Amniotic stem cell (primary cell): ENCODE results near the gene HIKESHI.
A peak's percentile ranks its signal among the peaks of the same experiment; 100 is the strongest.
"Not testable (repeated sequence)": the region's sequence is repeated elsewhere in the genome, so short reads cannot be mapped to it uniquely, and the experiment has no call there.

Experiments used
- DNase-seq: peaks from one replicate; lab custom pipeline; 2025; lab: John Stamatoyannopoulos, UW

HIKESHI gene, protein sequence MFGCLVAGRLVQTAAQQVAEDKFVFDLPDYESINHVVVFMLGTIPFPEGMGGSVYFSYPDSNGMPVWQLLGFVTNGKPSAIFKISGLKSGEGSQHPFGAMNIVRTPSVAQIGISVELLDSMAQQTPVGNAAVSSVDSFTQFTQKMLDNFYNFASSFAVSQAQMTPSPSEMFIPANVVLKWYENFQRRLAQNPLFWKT

DNA sequence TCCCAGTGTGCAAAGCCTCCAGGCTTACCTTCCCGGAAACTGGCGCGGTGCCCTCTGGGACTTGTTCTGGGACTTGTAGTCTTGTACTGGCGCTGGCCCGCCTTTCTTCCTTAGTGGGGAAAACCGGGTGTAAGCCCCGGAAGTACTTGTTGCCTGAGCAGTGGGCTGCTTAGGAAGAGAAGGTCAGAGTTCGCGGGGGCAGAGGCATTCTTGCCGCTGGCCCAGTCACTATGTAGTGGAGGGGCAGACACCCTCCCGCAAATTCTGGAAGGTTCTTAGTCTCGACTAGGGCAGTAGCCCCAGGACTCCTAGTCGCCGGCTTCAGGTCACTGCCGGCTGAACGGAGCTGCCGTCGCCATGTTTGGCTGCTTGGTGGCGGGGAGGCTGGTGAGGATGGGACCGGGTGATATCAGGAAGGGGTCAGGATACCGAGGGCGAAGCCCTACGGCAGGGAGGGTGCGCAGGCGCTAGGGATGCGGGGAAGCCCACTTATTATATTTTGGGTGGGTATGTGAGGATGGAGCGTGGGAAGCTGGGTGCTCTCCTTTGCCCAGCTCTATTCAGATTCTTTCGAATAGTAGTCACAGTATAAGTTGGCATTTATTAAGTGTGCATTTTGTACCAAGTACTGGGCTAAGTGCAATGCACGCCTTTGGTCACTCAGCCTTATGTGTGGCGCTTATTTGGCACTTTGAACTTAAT is at the start of gene HIKESHI:
Gene HIKESHI (plus strand): TSS at position 149 of the 702 bp plus-strand sequence. CDS start 209 bp downstream, at position 358.
- DNase-seq = peak; percentile 89

- DNase-seq = no peak
Measured at GRCh38 chr11:86255896-86256295, 46.1 kb upstream of the HIKESHI start.

GRCh38 chr11:86256608-86257007 is 45.4 kb upstream of the HIKESHI start:
- no peak for DNase-seq

- DNase-seq = no peak
Measured at GRCh38 chr11:86257446-86257845, 44.6 kb upstream of the HIKESHI start.

DNA sequence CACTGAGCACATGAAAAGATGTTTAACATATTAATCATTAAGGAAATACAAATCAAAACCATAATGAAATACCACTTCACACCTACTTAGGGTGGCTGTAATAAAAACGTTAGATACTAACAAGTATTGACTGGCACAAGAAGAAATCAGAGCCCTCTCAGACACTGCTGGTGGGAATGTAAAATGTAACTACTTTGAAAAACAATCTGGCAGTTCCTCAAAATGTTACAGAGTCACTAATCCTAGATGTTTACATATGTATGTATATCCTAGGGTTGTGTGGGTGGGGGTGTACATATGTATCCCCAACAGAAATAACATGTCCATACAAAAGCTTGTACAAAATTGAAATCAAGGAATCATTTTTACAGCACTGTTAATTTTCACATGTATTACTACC is 42.3 kb upstream of the HIKESHI start:
- no peak for DNase-seq

DNA sequence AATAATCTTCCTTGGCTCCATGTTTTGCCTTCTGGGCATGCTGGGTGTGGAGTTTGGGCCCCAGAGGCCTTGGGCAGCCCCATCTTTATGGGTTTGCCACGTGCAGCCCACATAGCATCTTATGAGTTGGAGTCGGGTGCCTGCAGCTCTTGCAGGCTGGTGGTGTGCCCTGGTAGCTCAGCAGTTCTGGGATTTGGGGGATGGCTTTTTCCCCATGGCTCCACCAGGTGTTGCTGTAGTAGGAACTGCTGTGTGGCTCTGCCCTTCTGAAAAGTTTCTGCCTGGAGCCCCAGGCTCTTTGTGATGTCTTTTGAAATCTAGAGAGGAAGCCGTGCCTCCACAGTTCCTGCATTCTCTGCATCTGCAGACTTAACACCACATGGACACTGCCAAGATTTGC is 40.7 kb upstream of the HIKESHI start:
- no peak for DNase-seq

DNA sequence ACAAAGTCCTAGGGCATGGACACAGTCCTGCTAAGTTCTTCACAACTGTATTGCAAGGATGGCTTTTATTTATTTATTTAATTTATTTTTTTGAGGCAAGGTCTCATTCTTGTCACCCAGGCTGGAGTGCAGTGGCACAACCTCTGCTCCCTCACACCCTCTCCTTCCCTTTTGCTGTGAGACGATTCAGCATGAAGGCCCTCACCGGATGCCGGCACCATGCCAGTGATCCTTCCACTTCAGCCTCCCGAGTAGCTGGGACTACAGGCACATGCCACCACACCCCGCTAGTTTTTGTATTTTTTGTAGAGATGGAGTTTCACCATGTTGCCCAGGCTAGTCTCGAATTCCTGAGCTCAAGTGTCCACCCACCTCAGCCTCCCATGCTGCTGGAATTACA is 39.7 kb upstream of the HIKESHI start:
- DNase-seq = no peak

GRCh38 chr11:86264649-86265048 is 37.4 kb upstream of the HIKESHI start:
- no peak for DNase-seq

DNA sequence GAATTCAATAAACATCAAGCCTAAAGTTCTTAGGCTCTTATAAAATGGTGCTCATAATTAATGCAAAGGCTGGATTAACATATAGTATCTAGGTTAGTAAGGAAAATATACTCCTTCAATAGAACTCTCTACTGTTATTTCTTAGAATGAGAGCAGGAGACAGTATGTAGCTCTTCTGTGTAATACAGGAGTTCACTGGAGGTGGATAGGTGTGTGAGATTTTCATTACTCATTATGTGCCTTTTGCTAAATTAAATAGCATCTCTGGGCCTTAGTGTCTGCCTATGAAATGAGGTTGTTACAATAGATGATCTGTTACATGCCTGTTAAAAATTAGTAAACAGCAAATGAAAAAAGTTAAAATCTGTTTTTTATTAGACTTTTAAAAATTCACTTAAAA is 36.8 kb upstream of the HIKESHI start:
- DNase-seq = no peak

DNA sequence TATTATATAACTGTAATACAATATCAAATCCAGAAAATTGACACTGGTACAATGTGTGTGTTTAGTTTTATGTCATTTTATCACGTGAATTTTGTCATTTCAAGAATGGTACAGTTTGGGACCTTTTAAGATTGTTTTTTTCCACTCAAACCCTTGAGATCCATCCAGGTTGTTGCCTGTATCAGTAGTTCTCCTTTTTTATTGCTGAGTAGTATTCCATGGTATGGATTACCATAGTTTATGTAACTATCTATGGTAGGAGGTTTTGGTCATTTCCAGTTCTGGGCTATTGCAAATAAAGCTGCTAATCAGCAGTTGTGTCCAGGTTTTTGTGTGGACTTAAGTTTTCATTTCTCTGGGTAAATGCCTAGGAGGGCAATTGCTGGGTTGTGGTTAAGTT is 32.4 kb upstream of the HIKESHI start:
- DNase-seq = no peak

- no peak for DNase-seq
Measured at GRCh38 chr11:86274503-86274902, 27.5 kb upstream of the HIKESHI start.

DNA sequence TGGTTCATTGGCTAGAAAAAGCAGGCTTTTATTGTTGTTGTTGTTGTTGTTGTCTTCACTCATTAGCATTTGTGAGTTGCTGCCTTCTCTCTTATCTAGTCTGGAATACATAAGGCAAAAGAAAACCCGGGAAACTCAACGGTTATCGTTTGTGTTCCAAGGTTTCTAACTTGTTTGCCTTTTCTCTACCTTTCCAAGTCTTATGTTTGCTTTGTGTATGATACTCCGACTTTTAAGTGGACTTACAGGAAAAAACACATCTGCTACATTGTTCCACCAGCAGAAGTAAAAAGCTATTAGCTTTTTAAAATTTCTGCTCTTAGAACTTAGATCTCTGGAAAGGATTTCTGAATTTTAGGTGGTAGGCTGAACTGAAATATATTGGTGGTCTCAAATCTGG is 27.0 kb upstream of the HIKESHI start:
- DNase-seq = no peak

- no peak for DNase-seq
Measured at GRCh38 chr11:86275493-86276370, 26.3 kb upstream of the HIKESHI start.

DNA sequence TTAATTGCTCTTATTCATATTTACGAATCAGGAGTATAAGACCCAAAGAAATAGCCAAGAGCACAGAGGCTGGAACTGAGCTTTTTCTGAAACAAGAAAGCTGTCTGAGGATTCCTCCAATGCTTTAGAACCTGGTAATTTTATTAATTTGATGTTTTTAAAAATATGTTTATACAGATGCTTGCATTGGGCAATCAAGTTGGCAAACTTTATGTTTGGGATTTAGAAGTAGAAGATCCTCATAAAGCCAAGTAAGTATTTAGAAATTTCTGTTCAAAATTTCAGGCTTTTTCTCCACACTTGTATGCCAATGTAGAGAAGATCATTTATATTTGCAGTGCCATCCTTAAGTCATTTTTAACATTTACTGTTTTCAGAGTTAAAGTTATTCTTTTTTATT is 24.3 kb upstream of the HIKESHI start:
- no peak for DNase-seq

DNA sequence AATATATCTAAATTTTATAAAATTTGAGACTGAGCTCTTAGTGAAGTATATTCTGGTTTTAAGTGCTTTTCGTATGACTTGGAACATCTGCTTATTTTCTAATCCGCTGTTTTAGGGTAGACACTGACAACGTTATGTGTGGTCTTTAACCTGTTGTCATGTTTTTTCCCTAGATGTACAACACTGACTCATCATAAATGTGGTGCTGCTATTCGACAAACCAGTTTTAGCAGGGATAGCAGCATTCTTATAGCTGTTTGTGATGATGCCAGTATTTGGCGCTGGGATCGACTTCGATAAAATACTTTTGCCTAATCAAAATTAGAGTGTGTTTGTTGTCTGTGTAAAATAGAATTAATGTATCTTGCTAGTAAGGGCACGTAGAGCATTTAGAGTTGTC is 23.8 kb upstream of the HIKESHI start:
- DNase-seq = no peak

GRCh38 chr11:86279747-86280146 is 22.3 kb upstream of the HIKESHI start:
- DNase-seq = no peak

GRCh38 chr11:86287468-86287796 is 14.6 kb upstream of the HIKESHI start:
- no peak for DNase-seq

GRCh38 chr11:86288776-86289507 is 13.1 kb upstream of the HIKESHI start:
- DNase-seq = no peak

DNA sequence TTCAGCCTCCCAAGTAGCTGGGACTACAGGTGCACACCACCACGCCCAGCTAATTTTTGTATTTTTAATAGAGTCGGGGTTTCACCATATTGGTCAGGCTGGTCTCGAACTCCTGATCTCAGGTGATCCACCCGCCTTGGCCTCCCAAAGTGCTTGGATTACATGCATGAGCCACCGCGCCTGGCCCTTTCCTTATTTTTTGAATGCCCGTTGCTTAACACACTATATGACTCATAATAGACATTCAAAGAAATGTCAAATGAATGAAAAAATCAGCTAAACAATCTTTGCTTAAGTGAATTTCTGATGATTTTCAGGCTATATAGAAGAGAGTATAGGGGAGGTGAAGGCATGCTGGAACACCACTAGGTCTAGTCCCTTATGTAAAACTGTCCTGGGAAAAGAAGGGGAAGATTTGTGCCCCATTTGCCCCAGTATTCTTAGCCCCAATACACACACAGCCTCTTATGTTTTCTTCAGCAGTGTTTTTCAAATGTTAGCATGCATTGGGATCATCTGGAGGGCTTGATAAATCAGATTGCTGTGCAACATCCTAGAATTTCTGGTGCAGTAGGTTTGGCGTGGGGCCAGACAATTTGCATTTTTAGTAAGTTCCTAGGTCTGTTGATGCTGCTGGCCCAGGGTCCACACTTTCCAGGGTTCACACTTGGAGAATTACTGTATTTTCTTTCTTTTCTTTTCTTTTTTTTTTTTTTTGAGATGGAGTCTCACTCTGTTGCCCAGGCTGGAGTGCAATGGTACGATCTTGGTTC is 12.3 kb upstream of the HIKESHI start:
- not testable (repeated sequence) for DNase-seq

- DNase-seq = peak; percentile 39
Measured at GRCh38 chr11:86291466-86292262, 10.4 kb upstream of the HIKESHI start.
